Bronchial epithelial cell (primary cell): ENCODE measurements around the gene ELP4. TPM values are rescaled to one million over a fixed set of nuclear protein-coding genes. Genes with fewer than 3 reads are reported as not detected.

Experiments
- DNase-seq: peaks from one replicate; pipeline ENCODE4 v3.0.0-alpha.2; 2010; ENCODE audit warnings: low read depth
- FAIRE-seq: peaks from 2 replicates; lab custom pipeline; 2011; peaks lifted over from hg19 to GRCh38; lab: Jason Lieb, UNC
- H3K27me3 ChIP-seq: 2 replicates; pipeline ENCODE4 v1.5.1; 2011; ENCODE audit warnings: low read length; ENCODE audit not compliant: control insufficient read depth, insufficient read depth
- H3K36me3 ChIP-seq: 2 replicates; pipeline ENCODE4 v1.5.1; 2011; ENCODE audit warnings: low read length; ENCODE audit not compliant: control insufficient read depth, insufficient read depth
- H3K4me3 ChIP-seq: 2 replicates; pipeline ENCODE4 v1.5.1; 2011; ENCODE audit warnings: mild to moderate bottlenecking, low read depth, low read length, control low read depth
- total RNA-seq: library from RNA; depleted of rRNA; stranded (reverse); fragments of >200 nt; gene quantifications from 2 replicates; pipeline ENCODE4 v1.2.1, GENCODE V29; 2014
- TF ChIP-seq, protein P1 (sequence below): IDR thresholded peaks from 2 replicates; pipeline ENCODE4 v1.5.1; 2011; ENCODE audit warnings: mild to moderate bottlenecking, moderate library complexity, low read length, control low read depth, inconsistent platforms; ENCODE audit not compliant: insufficient read depth, severe bottlenecking

ELP4 gene
- total RNA-seq, 1 donor from 2014 or later, result 11.1 TPM

DNA sequence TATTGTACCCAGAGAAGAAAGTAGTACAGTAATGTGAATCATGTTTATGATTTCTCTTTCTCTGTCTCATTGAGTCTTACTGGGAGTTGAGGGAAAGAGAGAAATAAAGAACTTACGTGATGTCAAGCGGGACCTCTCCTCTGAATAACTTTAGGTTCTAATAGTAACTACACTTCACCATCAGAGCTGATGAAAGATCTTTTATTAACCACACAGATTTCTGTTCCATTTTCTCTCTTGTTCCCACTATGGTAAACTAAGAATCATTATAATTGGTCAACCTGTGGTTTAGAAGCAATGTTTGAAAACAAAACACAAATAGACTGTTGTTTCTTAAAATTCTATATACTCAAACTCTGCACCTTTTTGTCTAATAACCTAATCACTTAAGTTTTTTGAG is 142.3 kb downstream of the ELP4 start:
- no peaks in the 10 kb centered on the region for H3K36me3 ChIP-seq
- H3K27me3 ChIP-seq, result no peaks in the 10 kb centered on the region
- TF ChIP-seq, protein P1, sequence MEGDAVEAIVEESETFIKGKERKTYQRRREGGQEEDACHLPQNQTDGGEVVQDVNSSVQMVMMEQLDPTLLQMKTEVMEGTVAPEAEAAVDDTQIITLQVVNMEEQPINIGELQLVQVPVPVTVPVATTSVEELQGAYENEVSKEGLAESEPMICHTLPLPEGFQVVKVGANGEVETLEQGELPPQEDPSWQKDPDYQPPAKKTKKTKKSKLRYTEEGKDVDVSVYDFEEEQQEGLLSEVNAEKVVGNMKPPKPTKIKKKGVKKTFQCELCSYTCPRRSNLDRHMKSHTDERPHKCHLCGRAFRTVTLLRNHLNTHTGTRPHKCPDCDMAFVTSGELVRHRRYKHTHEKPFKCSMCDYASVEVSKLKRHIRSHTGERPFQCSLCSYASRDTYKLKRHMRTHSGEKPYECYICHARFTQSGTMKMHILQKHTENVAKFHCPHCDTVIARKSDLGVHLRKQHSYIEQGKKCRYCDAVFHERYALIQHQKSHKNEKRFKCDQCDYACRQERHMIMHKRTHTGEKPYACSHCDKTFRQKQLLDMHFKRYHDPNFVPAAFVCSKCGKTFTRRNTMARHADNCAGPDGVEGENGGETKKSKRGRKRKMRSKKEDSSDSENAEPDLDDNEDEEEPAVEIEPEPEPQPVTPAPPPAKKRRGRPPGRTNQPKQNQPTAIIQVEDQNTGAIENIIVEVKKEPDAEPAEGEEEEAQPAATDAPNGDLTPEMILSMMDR, result no peak
- no peak for DNase-seq
- no peak overlapping the region for H3K4me3 ChIP-seq
- no peak for FAIRE-seq

DNA sequence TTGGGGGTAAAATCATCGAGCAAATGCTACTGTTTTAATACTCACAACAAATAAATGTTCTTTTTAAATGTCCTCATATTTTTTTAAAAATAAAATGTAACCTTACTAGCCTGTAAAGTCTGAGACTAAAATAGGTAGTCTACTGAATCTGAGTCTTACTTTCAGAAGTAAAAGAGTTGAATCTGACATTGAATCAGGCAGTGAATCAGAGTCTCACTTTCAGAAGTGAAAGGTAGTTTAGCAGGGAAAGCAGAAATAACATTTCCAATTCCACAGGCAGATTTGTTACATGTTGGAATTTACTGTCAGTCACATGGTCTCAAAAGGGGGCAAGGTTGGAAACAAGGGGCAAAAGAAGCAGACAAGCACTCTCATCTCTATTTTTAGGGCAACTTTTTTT is 143.0 kb downstream of the ELP4 start:
- no peak for FAIRE-seq
- TF ChIP-seq, protein P1, result no peak
- DNase-seq, result peak; percentile 5
- Histone ChIP-seq H3K27me3 (no peaks in the 10 kb centered on the region), H3K4me3 (no peak overlapping the region), H3K36me3 (no peaks in the 10 kb centered on the region)

DNA sequence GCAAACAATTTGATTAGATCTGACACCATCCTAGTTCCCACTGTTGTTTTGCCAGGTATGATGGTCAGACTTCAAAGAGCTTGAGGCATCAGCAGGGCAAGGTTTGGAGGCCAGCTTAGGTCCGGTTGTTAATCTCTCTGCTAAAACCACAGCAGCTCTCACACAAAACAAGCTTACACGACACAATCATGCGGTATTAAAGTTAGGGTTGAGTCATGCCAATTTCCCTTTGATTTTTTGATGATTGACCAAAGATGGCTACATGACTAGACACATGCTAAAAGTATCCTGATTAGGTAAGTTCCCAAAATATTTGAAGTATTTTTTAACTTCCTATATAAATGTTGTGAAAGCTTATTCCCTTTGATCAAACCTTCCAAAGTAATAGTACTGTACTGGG is 145.9 kb downstream of the ELP4 start:
- DNase-seq, result peak; percentile 90

DNA sequence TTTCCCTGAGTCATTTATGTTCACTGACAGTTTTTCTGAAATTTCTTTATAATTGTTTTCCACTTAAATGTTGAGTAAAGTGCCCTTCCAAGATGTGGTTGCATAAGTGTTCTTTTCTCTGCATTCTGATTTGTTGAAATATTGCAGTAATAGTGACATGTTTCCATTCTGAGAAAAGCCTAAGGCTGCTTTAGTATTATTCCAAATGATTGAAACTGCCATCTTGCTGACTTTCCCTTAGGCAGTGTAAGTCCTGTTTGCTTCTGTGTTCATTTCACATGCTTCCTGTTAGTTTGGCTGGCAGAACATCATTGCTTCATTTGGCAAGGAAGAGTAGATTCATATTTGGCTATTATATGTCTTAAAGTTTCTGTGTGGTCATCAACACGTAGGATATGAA is 146.5 kb downstream of the ELP4 start:
- FAIRE-seq (no peak), DNase-seq (peak; percentile 65)
- TF ChIP-seq, protein P1, result no peak

More for the DNA sequence above, 145.9 kb downstream of the ELP4 start:
- TF ChIP-seq, protein P1, result no peak
- Histone ChIP-seq H3K36me3 (no peaks in the 10 kb centered on the region), H3K27me3 (no peaks in the 10 kb centered on the region), H3K4me3 (no peak overlapping the region)
- FAIRE-seq, result no peak

DNA sequence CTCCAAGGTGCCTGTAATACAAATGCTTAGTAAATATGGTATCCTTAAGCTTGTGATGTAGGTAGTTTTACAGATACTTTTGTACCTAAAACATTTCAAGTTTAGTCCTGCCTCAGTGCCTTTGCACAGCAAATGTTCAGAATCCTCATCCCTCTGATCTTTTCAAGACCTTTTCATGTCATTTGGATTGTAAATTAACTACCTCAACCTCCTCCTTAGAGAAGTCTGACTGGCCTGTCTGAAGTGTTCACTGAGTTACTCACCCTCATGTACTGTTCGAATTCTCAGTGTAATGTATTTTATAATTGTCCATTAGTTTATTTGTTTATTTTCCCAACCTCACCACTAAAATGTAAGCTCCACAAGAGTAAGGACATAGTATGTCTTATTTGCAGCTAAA is 147.5 kb downstream of the ELP4 start:
- no peaks in the 10 kb centered on the region for H3K27me3 ChIP-seq
- FAIRE-seq, result no peak
- no peaks in the 10 kb centered on the region for H3K36me3 ChIP-seq
- H3K4me3 ChIP-seq, result no peak overlapping the region
- no peak for DNase-seq
- TF ChIP-seq, protein P1, result no peak

More for the DNA sequence above, 146.5 kb downstream of the ELP4 start:
- H3K4me3 ChIP-seq, result no peak overlapping the region
- no peaks in the 10 kb centered on the region for H3K27me3 ChIP-seq
- H3K36me3 ChIP-seq, result no peaks in the 10 kb centered on the region

DNA sequence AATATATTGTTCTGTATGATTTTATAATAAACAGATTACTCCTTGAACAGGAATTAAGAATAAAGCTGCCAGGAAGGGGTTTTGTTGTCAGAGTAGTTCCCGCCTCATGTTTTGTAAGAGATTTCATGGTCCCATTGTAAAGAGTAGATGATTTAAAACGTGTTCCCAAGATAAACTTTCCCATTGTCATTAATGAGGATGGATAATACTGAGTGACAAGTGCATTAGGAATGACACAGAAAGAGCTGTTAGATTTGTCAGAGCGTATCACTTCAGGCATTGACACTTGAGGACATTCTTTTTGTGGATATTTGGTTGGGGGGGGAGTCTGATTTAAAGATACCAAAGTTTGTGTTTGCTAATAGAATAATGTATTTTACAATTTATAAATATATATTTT is 154.6 kb downstream of the ELP4 start:
- DNase-seq (no peak), FAIRE-seq (no peak)
- Histone ChIP-seq H3K27me3 (no peaks in the 10 kb centered on the region), H3K36me3 (no peaks in the 10 kb centered on the region), H3K4me3 (no peak overlapping the region)
- TF ChIP-seq, protein P1, result no peak
